Breast epithelium (tissue), 3 donors: Measurements from ENCODE around the gene EMC10.

Experiments
- POLR2A ChIP-seq: fragments of 450-650 bp; IDR thresholded peaks from one replicate; pipeline ENCODE4 v1.6.1; 2016; ENCODE audit warnings: antibody characterized with exemption, mild to moderate bottlenecking, moderate library complexity
- POLR2AphosphoS5 ChIP-seq, 3 donors: sonication (generic); formaldehyde crosslinking; IDR thresholded peaks; one replicate each; pipeline ENCODE4 v1.6.1; 2017; ENCODE audit warnings: antibody characterized with exemption in 3 of 3
- TF ChIP-seq, protein P1 (sequence below), 3 donors: fragments of 450-650 bp; IDR thresholded peaks; one replicate each; pipeline ENCODE4 v1.5.1; 2016 to 2017; ENCODE audit warnings: antibody characterized with exemption in 3 of 3, mild to moderate bottlenecking in 3 of 3, moderate library complexity in 3 of 3

DNA sequence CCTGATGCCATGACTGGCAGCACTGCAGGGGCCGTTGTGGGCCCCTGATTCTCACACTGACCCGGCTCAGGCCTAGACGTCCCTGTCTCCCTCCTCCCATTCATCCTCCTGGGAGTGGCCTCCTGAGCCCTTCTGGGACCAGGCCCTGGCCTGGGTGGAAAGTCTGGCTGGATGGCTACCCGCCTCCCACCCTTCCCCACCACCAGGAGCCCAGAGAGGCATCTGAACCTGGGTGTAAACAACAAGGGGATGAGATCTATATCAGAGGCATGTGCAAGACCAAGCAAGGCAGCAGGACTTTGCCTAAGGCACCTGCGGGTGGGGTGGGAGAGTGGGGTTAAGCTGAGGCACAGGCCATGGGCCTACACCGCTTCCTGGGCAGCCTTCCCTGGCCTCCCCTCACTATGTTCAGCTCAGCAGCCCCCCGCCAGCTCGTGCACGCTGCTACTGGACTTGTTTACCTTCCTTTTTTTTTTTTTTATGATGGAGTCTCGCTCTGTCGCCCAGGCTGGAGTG is 59.4 kb downstream of the EMC10 start:
- no peak for TF ChIP-seq POLR2AphosphoS5 (IDR thresholded peaks at IDR 0.05)
- TF ChIP-seq, protein P1, sequence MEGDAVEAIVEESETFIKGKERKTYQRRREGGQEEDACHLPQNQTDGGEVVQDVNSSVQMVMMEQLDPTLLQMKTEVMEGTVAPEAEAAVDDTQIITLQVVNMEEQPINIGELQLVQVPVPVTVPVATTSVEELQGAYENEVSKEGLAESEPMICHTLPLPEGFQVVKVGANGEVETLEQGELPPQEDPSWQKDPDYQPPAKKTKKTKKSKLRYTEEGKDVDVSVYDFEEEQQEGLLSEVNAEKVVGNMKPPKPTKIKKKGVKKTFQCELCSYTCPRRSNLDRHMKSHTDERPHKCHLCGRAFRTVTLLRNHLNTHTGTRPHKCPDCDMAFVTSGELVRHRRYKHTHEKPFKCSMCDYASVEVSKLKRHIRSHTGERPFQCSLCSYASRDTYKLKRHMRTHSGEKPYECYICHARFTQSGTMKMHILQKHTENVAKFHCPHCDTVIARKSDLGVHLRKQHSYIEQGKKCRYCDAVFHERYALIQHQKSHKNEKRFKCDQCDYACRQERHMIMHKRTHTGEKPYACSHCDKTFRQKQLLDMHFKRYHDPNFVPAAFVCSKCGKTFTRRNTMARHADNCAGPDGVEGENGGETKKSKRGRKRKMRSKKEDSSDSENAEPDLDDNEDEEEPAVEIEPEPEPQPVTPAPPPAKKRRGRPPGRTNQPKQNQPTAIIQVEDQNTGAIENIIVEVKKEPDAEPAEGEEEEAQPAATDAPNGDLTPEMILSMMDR (IDR thresholded peaks at IDR 0.05) = no peak
- TF ChIP-seq POLR2A = no peak
